HEK293T (cell line): Measurements from ENCODE around the gene CD247.

Experiments
- BHLHE40 ChIP-seq: fragments of 450-650 bp; IDR thresholded peaks from 2 replicates; pipeline ENCODE4 v1.6.1; 2016; ENCODE audit warnings: mild to moderate bottlenecking, moderate library complexity, borderline replicate concordance
- HDGF ChIP-seq: fragments of 450-650 bp; IDR thresholded peaks from 2 replicates; pipeline ENCODE4 v1.6.1; 2017; ENCODE audit warnings: antibody characterized with exemption, borderline replicate concordance
- LEF1 ChIP-seq: fragments of 450-650 bp; IDR thresholded peaks from 2 replicates; pipeline ENCODE4 v1.6.1; 2017; ENCODE audit warnings: mild to moderate bottlenecking, borderline replicate concordance
- SP1 ChIP-seq: fragments of 450-650 bp; IDR thresholded peaks from 2 replicates; pipeline ENCODE4 v1.6.1; 2017
- TARDBP ChIP-seq: fragments of 450-650 bp; IDR thresholded peaks from 2 replicates; pipeline ENCODE4 v1.6.1; 2016
- TF ChIP-seq, protein P1 (sequence below): fragments of 450-650 bp; IDR thresholded peaks from 2 replicates; pipeline ENCODE4 v1.6.1; 2016

DNA sequence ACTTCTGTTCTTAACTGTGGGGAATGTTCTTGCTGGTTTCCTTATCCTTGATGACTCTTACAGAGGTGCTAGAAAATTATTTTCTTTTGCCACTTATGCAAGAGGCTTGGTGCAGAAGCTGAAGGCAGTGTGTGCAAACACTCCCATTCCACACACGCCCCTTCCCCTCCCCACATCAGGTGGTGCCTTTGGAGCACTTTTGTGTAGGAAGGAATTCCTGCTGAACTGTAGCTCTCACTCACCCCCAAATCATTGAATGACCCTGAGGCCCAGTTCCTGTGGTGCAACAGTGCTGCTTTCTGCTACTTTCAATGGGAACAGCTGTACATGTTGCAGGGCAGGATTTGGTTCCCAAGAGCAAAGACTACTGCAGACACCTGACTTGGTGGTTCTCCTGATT lies 101.8 kb downstream of the CD247 start:
- TF ChIP-seq SP1 (no peak), BHLHE40 (no peak), HDGF (no peak), LEF1 (no peak), TARDBP (no peak)
- TF ChIP-seq, protein P1, sequence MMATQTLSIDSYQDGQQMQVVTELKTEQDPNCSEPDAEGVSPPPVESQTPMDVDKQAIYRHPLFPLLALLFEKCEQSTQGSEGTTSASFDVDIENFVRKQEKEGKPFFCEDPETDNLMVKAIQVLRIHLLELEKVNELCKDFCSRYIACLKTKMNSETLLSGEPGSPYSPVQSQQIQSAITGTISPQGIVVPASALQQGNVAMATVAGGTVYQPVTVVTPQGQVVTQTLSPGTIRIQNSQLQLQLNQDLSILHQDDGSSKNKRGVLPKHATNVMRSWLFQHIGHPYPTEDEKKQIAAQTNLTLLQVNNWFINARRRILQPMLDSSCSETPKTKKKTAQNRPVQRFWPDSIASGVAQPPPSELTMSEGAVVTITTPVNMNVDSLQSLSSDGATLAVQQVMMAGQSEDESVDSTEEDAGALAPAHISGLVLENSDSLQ: no peak
